HUES6 (cell line): Measurements from ENCODE around the gene BCL2L14.

Experiments
- H3K27ac ChIP-seq: 2 replicates; pipeline ENCODE4 v1.7.0; 2013; ENCODE audit warnings: low read depth, mild to moderate bottlenecking, low read length, inconsistent platforms
- H3K27me3 ChIP-seq: 2 replicates; pipeline ENCODE4 v1.6.1; 2013; ENCODE audit warnings: low read length; ENCODE audit not compliant: control insufficient read depth, insufficient read depth
- H3K36me3 ChIP-seq: 2 replicates; pipeline ENCODE4 v1.6.1; 2013; ENCODE audit warnings: low read length; ENCODE audit not compliant: control insufficient read depth, insufficient read depth
- H3K4me1 ChIP-seq: 2 replicates; pipeline ENCODE4 v1.6.1; 2013; ENCODE audit warnings: low read length; ENCODE audit not compliant: control insufficient read depth, insufficient read depth
- H3K4me3 ChIP-seq: 2 replicates; pipeline ENCODE4 v1.5.1; 2013; ENCODE audit warnings: low read depth, low read length
- H3K9ac ChIP-seq: one replicate; pipeline ENCODE4 v1.6.1; 2013; ENCODE audit warnings: mild to moderate bottlenecking, low read length
- H3K9me3 ChIP-seq: 2 replicates; pipeline ENCODE4 v1.6.1; 2013; ENCODE audit warnings: low read depth, low read length; ENCODE audit not compliant: control insufficient read depth, insufficient read depth

BCL2L14 gene

DNA sequence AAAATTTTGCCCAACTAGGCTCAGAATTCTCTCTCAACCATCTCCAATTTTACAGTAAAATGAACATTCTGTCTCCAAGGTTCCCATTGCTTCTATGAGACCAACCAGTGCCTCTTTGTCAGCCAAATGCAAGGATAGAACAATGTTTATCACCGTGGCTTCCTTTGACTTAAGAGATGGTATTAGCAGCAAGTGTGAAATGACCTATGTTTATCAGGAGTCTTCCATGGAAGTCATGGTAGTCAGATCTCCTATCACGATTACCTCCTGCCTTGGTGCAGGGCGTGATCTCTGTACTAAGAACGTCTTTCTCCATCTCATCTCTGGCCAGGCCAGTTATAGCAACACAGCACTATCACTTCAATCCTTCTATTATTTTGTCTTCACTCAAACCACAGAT is 6.1 kb upstream of the BCL2L14 start:
- H3K9ac ChIP-seq, result no peak overlapping the region
- H3K36me3 ChIP-seq, result no peaks in the 10 kb centered on the region
- no peaks in the 10 kb centered on the region for H3K27me3 ChIP-seq
- no peak overlapping the region for H3K4me3 ChIP-seq
- no peaks in the 10 kb centered on the region for H3K9me3 ChIP-seq
- peaks cover 2% of the 10 kb centered on the region; the same call in 1 of the 2 replicates for H3K4me1 ChIP-seq
- H3K27ac ChIP-seq, result no peak overlapping the region

DNA sequence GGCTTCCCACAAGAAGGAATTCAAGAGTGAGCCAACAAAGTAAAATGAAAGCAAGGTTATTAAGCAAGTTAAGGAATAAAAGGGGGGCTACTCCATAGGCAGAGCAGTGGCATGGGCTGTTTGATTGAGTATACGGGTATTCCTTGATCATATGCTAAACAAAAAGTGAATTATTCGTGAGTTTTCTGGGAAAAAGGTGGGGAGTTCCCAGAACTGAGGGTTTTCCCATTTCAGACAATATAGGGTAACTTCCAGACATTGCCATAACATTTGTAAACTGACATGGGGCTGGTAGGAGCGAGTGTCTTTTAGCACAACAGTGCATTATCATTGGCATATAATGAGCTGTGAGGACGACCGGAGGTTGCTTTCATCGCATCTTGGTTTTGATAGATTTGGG is 2.0 kb upstream of the BCL2L14 start:
- no peak overlapping the region for H3K9ac ChIP-seq
- no peak overlapping the region for H3K4me3 ChIP-seq
- H3K27ac ChIP-seq, result no peak overlapping the region
- no peaks in the 10 kb centered on the region for H3K27me3 ChIP-seq
- no peaks in the 10 kb centered on the region for H3K36me3 ChIP-seq
- H3K4me1 ChIP-seq, result peaks cover 21% of the 10 kb centered on the region
- no peaks in the 10 kb centered on the region for H3K9me3 ChIP-seq

DNA sequence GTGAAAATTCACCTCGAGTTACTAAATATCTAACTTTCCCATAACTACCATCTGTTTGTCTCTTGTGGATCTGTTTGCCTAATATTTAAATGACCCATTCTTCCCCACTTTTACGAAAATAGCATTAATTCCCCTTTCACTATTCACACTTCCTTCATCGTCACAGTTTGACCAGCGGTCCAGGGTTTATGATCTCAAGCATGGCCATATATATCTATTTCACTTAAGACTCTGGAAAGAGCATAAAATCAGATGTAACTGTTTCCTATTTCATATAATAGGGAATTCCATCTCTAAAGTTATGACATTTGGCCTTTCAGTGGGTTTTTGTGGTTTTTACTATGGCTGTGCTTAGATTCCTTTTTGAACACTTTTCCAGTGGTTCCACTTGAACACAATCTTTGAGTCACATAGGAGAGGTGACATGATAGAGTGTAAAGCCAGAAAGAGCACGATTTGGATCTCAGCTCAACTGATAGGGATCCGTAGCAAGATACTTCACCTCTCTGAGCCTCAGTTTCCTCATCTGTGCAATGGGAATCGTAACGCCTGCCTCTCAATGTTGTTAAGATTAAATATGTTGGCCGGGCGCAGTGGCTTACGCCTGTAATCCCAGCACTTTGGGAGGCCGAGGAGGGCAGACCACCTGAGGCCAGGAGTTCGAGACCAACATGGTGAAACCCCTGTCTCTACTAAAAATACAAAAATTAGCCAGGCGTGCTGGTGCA is 754 bp upstream of the BCL2L14 start:
- H3K27ac ChIP-seq, result no peak overlapping the region

DNA sequence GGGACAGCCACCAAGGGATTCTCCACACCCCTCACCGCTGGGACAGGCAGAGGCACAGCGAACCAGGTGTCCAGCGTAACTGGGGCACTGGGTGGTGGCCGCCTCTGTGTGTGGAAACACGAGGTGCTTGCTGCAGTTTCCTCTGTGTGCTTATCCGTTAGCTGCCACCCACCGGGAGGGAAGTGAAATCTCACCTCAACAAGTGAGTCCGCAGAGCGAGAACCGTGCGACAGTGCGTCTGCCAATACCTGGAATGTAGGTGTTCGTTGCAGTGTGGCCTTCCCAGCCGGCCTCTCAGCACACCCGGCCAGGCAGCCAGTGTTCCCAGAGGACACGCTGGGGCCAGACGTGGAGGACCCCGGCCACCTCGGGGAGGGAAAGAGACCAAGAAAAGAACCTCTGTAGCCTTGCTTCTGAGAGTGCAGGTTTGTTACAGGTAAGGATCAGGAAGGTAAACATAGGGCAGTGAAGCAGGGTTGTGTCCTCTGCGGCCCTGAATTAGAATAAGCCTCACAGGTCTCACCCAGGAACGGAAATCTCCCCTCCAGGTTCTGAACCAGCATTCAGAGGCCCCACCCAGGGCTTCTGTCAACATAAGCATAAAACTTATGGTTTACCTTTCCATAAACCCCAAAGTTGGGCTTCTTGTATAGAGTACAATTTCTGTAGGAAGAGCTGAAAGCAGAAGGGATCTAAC is 1.5 kb downstream of the BCL2L14 start:
- no peak overlapping the region for H3K4me3 ChIP-seq
- peaks cover 19% of the 10 kb centered on the region for H3K4me1 ChIP-seq
- no peaks in the 10 kb centered on the region for H3K36me3 ChIP-seq
- no peak overlapping the region for H3K27ac ChIP-seq
- no peak overlapping the region for H3K9ac ChIP-seq
- no peaks in the 10 kb centered on the region for H3K27me3 ChIP-seq
- no peaks in the 10 kb centered on the region for H3K9me3 ChIP-seq

More for the DNA sequence above, 754 bp upstream of the BCL2L14 start:
- no peaks in the 10 kb centered on the region for H3K9me3 ChIP-seq
- H3K9ac ChIP-seq, result no peak overlapping the region
- no peak overlapping the region for H3K4me3 ChIP-seq
- peaks cover 19% of the 10 kb centered on the region for H3K4me1 ChIP-seq
- H3K36me3 ChIP-seq, result no peaks in the 10 kb centered on the region
- no peaks in the 10 kb centered on the region for H3K27me3 ChIP-seq

DNA sequence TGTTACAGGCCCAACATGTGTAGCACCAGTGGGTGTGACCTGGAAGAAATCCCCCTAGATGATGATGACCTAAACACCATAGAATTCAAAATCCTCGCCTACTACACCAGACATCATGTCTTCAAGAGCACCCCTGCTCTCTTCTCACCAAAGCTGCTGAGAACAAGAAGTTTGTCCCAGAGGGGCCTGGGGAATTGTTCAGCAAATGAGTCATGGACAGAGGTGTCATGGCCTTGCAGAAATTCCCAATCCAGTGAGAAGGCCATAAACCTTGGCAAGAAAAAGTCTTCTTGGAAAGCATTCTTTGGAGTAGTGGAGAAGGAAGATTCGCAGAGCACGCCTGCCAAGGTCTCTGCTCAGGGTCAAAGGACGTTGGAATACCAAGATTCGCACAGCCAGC is 8.6 kb downstream of the BCL2L14 start:
- H3K27me3 ChIP-seq, result no peaks in the 10 kb centered on the region
- H3K36me3 ChIP-seq, result no peaks in the 10 kb centered on the region
- no peak overlapping the region for H3K9ac ChIP-seq
- peaks cover 7% of the 10 kb centered on the region for H3K4me1 ChIP-seq
- no peak overlapping the region for H3K4me3 ChIP-seq
- no peaks in the 10 kb centered on the region for H3K9me3 ChIP-seq
- no peak overlapping the region for H3K27ac ChIP-seq

DNA sequence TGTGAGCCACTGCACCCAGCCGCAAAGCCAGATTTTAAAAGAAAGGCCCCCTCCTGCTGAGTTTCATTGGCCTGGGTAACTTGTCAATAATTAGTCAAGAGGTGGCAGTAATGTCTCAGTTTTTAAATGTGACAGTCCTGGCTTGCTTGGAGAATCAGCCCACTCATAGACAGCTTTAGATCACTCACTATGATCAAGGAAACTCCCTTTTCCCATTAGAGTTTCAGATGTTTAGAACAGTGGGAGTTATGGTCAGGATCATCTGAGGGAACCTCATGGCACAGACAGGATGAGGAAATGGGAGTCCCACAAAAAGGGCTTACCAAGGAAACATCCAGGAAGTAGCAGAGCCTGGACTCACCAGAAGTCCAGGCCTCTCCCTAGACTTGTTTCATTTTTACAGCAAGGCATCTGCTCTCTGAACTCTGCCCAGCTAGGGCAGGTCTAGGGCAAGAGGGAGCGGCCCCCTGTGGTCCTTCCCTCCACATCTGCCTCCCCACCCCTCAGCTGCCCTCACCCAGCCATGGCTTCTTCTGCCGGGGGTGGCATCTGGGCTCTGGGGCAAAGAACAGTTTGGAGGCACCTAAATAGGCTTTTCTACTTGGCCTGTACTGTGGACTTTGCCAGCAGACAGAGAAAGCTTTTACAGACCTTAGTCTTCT is 11.2 kb downstream of the BCL2L14 start:
- H3K9ac ChIP-seq, result no peak overlapping the region
- H3K9me3 ChIP-seq, result no peaks in the 10 kb centered on the region
- peaks cover 23% of the 10 kb centered on the region for H3K4me1 ChIP-seq
- H3K36me3 ChIP-seq, result no peaks in the 10 kb centered on the region
- H3K4me3 ChIP-seq, result no peak overlapping the region
- H3K27ac ChIP-seq, result no peak overlapping the region
- H3K27me3 ChIP-seq, result no peaks in the 10 kb centered on the region

DNA sequence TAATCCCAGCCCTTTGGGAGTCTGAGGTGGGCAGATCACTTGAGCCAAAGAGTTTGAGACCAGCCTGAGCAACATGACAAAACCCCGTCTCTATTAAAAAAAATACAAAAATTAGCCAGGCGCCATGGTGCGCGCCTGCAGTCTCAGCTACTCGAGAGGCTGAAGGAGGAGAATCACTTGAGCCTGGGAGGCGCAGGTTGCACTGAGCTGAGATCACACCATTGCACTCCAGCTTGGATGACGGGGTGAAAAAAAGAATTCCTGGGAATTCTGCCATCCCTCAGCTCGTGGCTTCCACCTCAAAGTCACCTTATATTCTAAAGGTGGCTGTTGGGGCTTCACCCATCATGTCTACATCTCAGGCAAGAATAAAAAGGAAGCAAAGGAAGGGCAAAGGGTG is 12.9 kb downstream of the BCL2L14 start:
- Histone ChIP-seq H3K9me3 (no peaks in the 10 kb centered on the region), H3K27me3 (no peaks in the 10 kb centered on the region), H3K9ac (no peak overlapping the region), H3K4me3 (no peak overlapping the region), H3K4me1 (peaks cover 27% of the 10 kb centered on the region), H3K36me3 (no peaks in the 10 kb centered on the region), H3K27ac (no peak overlapping the region)

DNA sequence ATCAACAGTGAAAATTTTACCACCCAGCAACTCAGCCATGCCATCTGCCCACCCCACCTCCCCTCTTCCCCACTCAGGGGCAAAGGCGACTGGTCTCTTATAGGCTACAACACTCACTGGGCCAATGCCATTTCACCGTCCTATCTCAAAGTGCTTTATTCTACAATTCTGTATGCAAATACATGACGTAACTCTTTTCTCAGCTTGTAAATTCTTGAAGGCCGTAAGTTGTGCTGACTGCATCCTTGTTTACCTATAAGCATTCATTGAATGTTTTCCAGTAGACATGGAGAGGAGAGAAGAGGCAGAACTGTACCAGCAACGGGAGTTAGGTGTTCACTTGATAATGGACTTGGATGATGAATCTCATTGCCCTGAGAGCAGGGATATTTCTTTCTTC is 15.6 kb downstream of the BCL2L14 start:
- Histone ChIP-seq H3K9ac (no peak overlapping the region), H3K36me3 (no peaks in the 10 kb centered on the region), H3K27ac (no peak overlapping the region), H3K4me1 (peaks cover 27% of the 10 kb centered on the region), H3K4me3 (no peak overlapping the region), H3K27me3 (no peaks in the 10 kb centered on the region), H3K9me3 (no peaks in the 10 kb centered on the region)

DNA sequence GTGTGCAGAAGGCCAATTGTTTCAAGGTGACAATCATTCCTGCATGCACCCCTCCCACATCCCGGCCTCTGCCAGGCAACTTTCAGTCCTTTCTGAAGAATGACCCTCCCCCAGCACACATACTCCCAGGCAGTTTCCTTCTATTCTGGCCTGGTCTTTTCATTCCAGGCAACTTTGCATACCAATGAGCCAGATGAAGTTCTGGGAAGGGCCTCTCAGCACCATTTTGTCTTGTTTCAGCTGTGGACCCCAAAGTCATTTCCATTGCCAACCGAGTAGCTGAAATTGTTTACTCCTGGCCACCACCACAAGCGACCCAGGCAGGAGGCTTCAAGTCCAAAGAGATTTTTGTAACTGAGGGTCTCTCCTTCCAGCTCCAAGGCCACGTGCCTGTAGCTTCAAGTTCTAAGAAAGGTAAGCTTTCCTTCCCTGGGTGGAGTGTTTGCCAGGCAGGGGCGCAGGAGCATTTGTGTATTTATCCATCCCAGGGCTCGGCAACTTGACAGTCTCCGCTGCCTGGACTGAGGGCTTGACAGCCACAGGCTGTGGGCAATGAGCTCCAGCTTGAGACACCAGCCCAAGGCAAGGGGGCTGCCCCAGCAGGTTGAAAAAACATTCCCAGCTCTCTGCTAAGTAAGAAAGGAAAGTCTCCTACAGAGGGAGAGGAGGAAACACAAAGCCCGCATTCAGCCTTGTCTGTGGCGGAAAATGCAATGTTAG is 16.4 kb downstream of the BCL2L14 start:
- H3K27me3 ChIP-seq, result no peaks in the 10 kb centered on the region
- no peaks in the 10 kb centered on the region for H3K36me3 ChIP-seq
- H3K4me1 ChIP-seq, result peaks cover 34% of the 10 kb centered on the region
- peak overlapping the region; percentile 16 for H3K4me3 ChIP-seq
- peak overlapping the region; percentile 63 for H3K27ac ChIP-seq
- no peaks in the 10 kb centered on the region for H3K9me3 ChIP-seq
- peak overlapping the region; percentile 7 for H3K9ac ChIP-seq

DNA sequence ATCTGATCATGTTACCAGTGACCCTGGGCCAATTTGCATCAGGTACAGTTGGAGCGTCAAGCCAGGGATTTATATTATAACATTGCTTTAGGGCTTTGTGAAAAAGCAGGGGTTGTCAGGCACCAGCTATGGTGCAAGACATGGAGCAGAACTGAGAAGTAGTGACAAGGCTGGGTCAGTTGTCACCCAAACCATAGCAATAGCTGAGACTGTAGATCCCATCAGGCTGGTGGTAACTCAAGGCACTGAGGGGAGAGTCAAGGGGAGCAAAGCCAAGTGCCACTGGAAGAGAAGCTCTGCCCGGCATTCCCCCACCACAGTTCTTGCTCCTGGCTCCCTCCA is 16.9 kb downstream of the BCL2L14 start:
- H3K27ac ChIP-seq, result peak overlapping the region; percentile 63
- no peak overlapping the region for H3K4me3 ChIP-seq
- peaks cover 39% of the 10 kb centered on the region for H3K4me1 ChIP-seq

DNA sequence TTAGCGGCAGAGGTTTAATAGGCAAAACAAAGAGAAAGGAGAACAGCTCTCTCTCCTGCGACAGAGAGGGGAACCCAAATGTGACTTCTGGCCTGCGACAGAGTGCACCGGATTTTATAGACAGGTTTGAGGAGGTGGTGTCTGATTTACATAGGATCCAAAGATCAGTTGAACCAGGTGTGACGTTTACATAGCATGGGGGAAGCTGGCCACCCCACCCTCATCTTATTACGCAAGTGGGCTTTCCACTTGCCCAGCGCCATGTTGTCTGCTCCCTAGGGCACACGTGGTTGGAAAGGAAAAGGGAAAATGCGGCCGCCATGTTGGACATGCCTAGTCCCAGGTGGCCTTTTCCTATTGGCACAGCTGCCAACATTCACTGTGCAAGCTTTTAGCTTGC is 17.4 kb downstream of the BCL2L14 start:
- no peak overlapping the region for H3K4me3 ChIP-seq
- H3K27me3 ChIP-seq, result no peaks in the 10 kb centered on the region
- H3K9ac ChIP-seq, result no peak overlapping the region
- H3K36me3 ChIP-seq, result no peaks in the 10 kb centered on the region
- H3K4me1 ChIP-seq, result peaks cover 39% of the 10 kb centered on the region
- H3K9me3 ChIP-seq, result no peaks in the 10 kb centered on the region
- H3K27ac ChIP-seq, result no peak overlapping the region

More for the DNA sequence above, 16.9 kb downstream of the BCL2L14 start:
- H3K9me3 ChIP-seq, result no peaks in the 10 kb centered on the region
- no peaks in the 10 kb centered on the region for H3K36me3 ChIP-seq
- H3K9ac ChIP-seq, result no peak overlapping the region
- no peaks in the 10 kb centered on the region for H3K27me3 ChIP-seq
